Measurements from ENCODE around the gene PKP4.

- TF ChIP-seq POLR2A (IDR thresholded peaks at IDR 0.05; ENCODE audit: extremely low read depth, insufficient read length) (no peak), CTCF (IDR thresholded peaks at IDR 0.05; ENCODE audit: low read depth, low read length) (no peak), MYC (IDR thresholded peaks at IDR 0.05; ENCODE audit: low read depth, low read length) (no peak)
Measured at GRCh38 chr2:158715357-158715756, 258.6 kb downstream of the PKP4 start.
